Smooth muscle cell (in vitro differentiated cells): ENCODE measurements around the gene BCO2. TPM values are rescaled to one million over a fixed set of nuclear protein-coding genes. Genes with fewer than 3 reads are reported as not detected.
A peak's percentile ranks its signal among the peaks of the same experiment; 100 is the strongest.

Source experiments
- DNase-seq: peaks from one replicate; lab custom pipeline; 2025; ENCODE audit not compliant: unreplicated experiment; lab: John Stamatoyannopoulos, UW
- H2AFZ ChIP-seq: fragments of 200-600 bp; sonication (generic); 2 replicates; pipeline ENCODE4 v1.6.0; 2016; ENCODE audit warnings: antibody characterized with exemption, low read depth, mild to moderate bottlenecking
- H3F3A ChIP-seq: fragments of 200-600 bp; sonication (generic); 2 replicates; pipeline ENCODE4 v1.6.0; 2017; ENCODE audit warnings: antibody characterized with exemption, low read depth
- H3K27ac ChIP-seq: fragments of 200-600 bp; sonication (generic); 2 replicates; pipeline ENCODE4 v1.5.1; 2016; ENCODE audit warnings: low read depth, mild to moderate bottlenecking
- H3K27me3 ChIP-seq: fragments of 200-600 bp; sonication (generic); 2 replicates; pipeline ENCODE4 v1.6.1; 2016; ENCODE audit warnings: low read depth, mild to moderate bottlenecking
- H3K36me3 ChIP-seq: fragments of 200-600 bp; sonication (generic); 2 replicates; pipeline ENCODE4 v1.5.1; 2016; ENCODE audit warnings: low read depth
- H3K4me1 ChIP-seq: fragments of 200-600 bp; sonication (generic); 2 replicates; pipeline ENCODE4 v1.5.1; 2016; ENCODE audit warnings: low read depth
- H3K4me2 ChIP-seq: fragments of 200-600 bp; sonication (generic); 2 replicates; pipeline ENCODE4 v1.6.0; 2016; ENCODE audit warnings: mild to moderate bottlenecking
- H3K4me3 ChIP-seq: fragments of 200-600 bp; sonication (generic); 2 replicates; pipeline ENCODE4 v1.5.1; 2016; ENCODE audit warnings: mild to moderate bottlenecking
- H3K79me2 ChIP-seq: fragments of 200-600 bp; sonication (generic); 2 replicates; pipeline ENCODE4 v1.6.0; 2016; ENCODE audit warnings: low read depth, mild to moderate bottlenecking
- H3K9ac ChIP-seq: fragments of 200-600 bp; sonication (generic); 2 replicates; pipeline ENCODE4 v1.6.0; 2016; ENCODE audit warnings: low read depth
- H3K9me3 ChIP-seq: fragments of 200-600 bp; sonication (generic); replicated peaks from 2 replicates; pipeline ENCODE4 v1.5.1; 2016; ENCODE audit warnings: low read depth
- H4K20me1 ChIP-seq: fragments of 200-600 bp; sonication (generic); 2 replicates; pipeline ENCODE4 v1.6.0; 2016; ENCODE audit warnings: low read depth
- WGBS: methylation state at CpG from one replicate; pipeline ENCODE4 v1.1.7; 2016; ENCODE audit warnings: low lambda C conversion rate; 5-methylcytosine and 5-hydroxymethylcytosine counted together
- polyA plus RNA-seq: library from polyadenylated mRNA; unstranded; fragments of >200 nt; fragmentation: Nextera tagmentation; extraction: Ambion mirVana; gene quantifications from 2 replicates; pipeline ENCODE4 v1.2.1, GENCODE V29; 2016
- total RNA-seq: library from RNA; depleted of rRNA; stranded (reverse); fragments of >200 nt; gene quantifications from 2 replicates; pipeline ENCODE4 v1.2.3, GENCODE V29; 2014
- TF ChIP-seq, protein P1 (sequence below): fragments of 200-600 bp; sonication (generic); IDR thresholded peaks from 2 replicates; pipeline ENCODE4 v1.5.1; 2017; ENCODE audit warnings: borderline replicate concordance, mild to moderate bottlenecking, antibody characterized with exemption; ENCODE audit not compliant: insufficient read depth, poor library complexity, severe bottlenecking

BCO2 gene
- total RNA-seq: 0.13 and 1.8 TPM in 2 replicates
- polyA plus RNA-seq: 0.82 and 2.0 TPM in 2 replicates

DNA sequence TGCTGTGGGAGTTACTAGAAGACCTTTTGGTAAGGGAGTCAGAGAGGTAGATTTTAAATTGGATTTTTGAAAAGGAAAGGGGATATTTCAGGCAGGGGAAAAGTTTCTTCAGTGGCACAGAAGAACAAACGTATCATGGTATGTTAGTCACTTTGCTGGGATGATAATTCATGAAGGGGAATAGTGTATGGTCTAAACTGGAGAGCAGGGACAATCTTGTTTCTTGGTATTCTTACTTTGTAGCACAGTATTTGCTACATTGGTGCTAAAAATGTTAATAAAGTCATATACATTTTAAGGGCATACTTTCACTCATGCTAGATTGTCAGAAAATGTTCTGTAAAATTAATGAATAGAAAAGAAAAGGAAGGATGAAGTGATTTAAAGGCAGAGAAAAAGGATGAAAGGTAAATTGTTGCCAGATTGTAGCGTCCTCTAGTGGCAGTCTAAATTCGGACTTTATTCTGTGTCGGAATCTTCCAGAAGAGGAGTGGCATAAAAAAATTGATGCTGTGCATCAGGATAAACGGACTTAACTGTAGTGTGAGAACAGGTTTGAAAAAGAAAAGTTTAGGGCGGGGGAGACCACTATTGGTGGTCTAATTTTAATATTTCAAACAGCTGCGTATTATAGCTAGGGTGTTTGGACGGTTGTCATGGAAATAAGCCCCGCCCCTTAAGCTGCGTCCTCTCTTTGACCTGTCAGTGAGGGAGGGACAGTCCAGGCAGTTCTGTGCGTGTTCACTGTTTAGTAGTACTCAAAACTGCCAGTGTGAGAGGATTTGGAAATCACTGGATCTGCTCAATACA lies at the start of gene BCO2:
Gene BCO2 (plus strand): TSS at position 724 of the 810 bp plus-strand sequence. CDS start 90 bp downstream, outside the sequence.
- H3K4me1 ChIP-seq: no peaks in the 10 kb centered on the region
- peak within 1 kb of the TSS; percentile 17 for H3K27ac ChIP-seq
- TF ChIP-seq, protein P1, sequence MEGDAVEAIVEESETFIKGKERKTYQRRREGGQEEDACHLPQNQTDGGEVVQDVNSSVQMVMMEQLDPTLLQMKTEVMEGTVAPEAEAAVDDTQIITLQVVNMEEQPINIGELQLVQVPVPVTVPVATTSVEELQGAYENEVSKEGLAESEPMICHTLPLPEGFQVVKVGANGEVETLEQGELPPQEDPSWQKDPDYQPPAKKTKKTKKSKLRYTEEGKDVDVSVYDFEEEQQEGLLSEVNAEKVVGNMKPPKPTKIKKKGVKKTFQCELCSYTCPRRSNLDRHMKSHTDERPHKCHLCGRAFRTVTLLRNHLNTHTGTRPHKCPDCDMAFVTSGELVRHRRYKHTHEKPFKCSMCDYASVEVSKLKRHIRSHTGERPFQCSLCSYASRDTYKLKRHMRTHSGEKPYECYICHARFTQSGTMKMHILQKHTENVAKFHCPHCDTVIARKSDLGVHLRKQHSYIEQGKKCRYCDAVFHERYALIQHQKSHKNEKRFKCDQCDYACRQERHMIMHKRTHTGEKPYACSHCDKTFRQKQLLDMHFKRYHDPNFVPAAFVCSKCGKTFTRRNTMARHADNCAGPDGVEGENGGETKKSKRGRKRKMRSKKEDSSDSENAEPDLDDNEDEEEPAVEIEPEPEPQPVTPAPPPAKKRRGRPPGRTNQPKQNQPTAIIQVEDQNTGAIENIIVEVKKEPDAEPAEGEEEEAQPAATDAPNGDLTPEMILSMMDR: peak; percentile 95
- peak within 1 kb of the TSS; percentile 3 for H2AFZ ChIP-seq
- no peaks in the 10 kb centered on the region for H4K20me1 ChIP-seq
- no peaks in the 10 kb centered on the region for H3F3A ChIP-seq
- peak within 1 kb of the TSS; percentile 41 for H3K4me3 ChIP-seq
- no peaks in the 10 kb centered on the region for H3K9me3 ChIP-seq
- H3K27me3 ChIP-seq: no peaks in the 10 kb centered on the region
- peak; percentile 37 for DNase-seq
- H3K79me2 ChIP-seq: no peaks in the 10 kb centered on the region
- 3% methylated on average over 11 of the region's 11 CpGs for WGBS
- H3K36me3 ChIP-seq: no peaks in the 10 kb centered on the region
- H3K4me2 ChIP-seq: peak within 1 kb of the TSS; percentile 79
- peak within 1 kb of the TSS; percentile 76 for H3K9ac ChIP-seq

DNA sequence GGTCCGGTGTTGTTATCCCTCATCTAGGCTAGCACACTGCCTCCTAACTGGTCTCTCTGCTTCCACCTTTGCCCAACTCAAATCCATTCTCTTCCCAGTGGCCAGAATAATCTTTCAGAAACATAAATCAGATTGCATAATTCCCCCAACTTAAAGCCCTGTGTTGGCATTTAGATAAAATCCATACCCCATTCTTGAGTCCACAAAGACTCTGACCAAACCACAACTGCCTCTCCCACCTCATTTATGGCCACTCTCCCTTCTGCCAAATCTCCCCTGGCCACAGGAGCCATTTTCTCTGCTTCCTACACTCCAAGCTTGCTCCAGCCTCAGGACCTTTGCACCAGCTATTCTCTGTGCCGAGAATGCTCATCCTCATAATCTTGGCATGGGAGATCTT lies 48.3 kb upstream of the BCO2 start:
- Histone ChIP-seq H3F3A (no peaks in the 10 kb centered on the region), H3K27ac (no peak overlapping the region), H3K9me3 (no peaks in the 10 kb centered on the region), H4K20me1 (no peaks in the 10 kb centered on the region), H2AFZ (no peak overlapping the region), H3K4me1 (no peaks in the 10 kb centered on the region), H3K27me3 (no peaks in the 10 kb centered on the region), H3K4me3 (no peak overlapping the region), H3K36me3 (no peaks in the 10 kb centered on the region), H3K4me2 (no peak overlapping the region), H3K9ac (no peak overlapping the region), H3K79me2 (no peaks in the 10 kb centered on the region)
- WGBS: 98% methylated on average over 2 of the region's 2 CpGs
- TF ChIP-seq, protein P1: no peak
- DNase-seq: no peak

- TF ChIP-seq, protein P1: no peak
- no peak overlapping the region for H3K4me2 ChIP-seq
These were observed 46.7 kb upstream of the BCO2 start for GRCh38 chr11:112128483-112129121.

More at GRCh38 chr11:112128483-112129121, 46.7 kb upstream of the BCO2 start:
- WGBS: 87% methylated on average over 3 of the region's 3 CpGs
- Histone ChIP-seq H3K27me3 (no peaks in the 10 kb centered on the region), H3K79me2 (no peaks in the 10 kb centered on the region), H2AFZ (no peak overlapping the region), H4K20me1 (no peaks in the 10 kb centered on the region), H3K4me3 (no peak overlapping the region), H3K36me3 (no peaks in the 10 kb centered on the region), H3K4me1 (no peaks in the 10 kb centered on the region), H3K27ac (no peak overlapping the region), H3K9me3 (no peaks in the 10 kb centered on the region), H3K9ac (no peak overlapping the region), H3F3A (no peaks in the 10 kb centered on the region)
- DNase-seq: no peak
